HepG2 (cell line): ENCODE data around the gene CARMIL3. TPM values are rescaled to one million over a fixed set of nuclear protein-coding genes. Genes with fewer than 3 reads are reported as not detected.

Experiments used
- CEBPB ChIP-seq: IDR thresholded peaks from 2 replicates; pipeline ENCODE4 v1.6.1; 2011; ENCODE audit warnings: low read depth, low read length, improper control_type of control experiment, borderline replicate concordance
- CREM ChIP-seq, 2 experiments: sonication (generic) in 1 of 2; formaldehyde crosslinking in 1 of 2; IDR thresholded peaks; 2 replicates each; pipeline versions ENCODE4 v1.4.0 to v1.6.1; 2016 to 2020; ENCODE audit warnings: antibody characterized with exemption in 1 of 2, mild to moderate bottlenecking in 1 of 2, missing genetic modification reagents in 1 of 2
- HDAC1 ChIP-seq: sonication (generic); formaldehyde crosslinking; IDR thresholded peaks from 2 replicates; pipeline ENCODE4 v1.5.1; 2020; ENCODE audit warnings: mild to moderate bottlenecking, missing genetic modification reagents
- MAFK ChIP-seq, 2 experiments: IDR thresholded peaks in 1 of 2; conservative IDR thresholded peaks in 1 of 2; 2 replicates each; pipeline ENCODE4 v1.6.1; 2011; ENCODE audit warnings: improper control_type of control experiment in 2 of 2, low read length in 2 of 2
- MBD4 ChIP-seq: IDR thresholded peaks from 2 replicates; pipeline ENCODE4 v1.6.1; 2012; ENCODE audit warnings: low read length, inconsistent platforms, borderline replicate concordance
- NFIC ChIP-seq: IDR thresholded peaks from 2 replicates; pipeline ENCODE4 v1.6.1; 2012; ENCODE audit warnings: mild to moderate bottlenecking, low read length, inconsistent platforms
- PRPF4 ChIP-seq: fragments of 200-400 bp; formaldehyde crosslinking; IDR thresholded peaks from 2 replicates; pipeline ENCODE4 v1.6.1; 2016; ENCODE audit warnings: low read length, low read depth; ENCODE audit not compliant: poor library complexity, severe bottlenecking
- RARA ChIP-seq: IDR thresholded peaks from 2 replicates; pipeline ENCODE4 v1.6.1; 2016; ENCODE audit warnings: missing genetic modification reagents, missing compliant biosample characterization
- SOX5 ChIP-seq: IDR thresholded peaks from 2 replicates; pipeline ENCODE4 v1.6.1; 2016; ENCODE audit warnings: borderline replicate concordance
- ZFP36L2 ChIP-seq: sonication (generic); formaldehyde crosslinking; IDR thresholded peaks from 2 replicates; pipeline ENCODE4 v1.4.0; 2020; ENCODE audit warnings: missing genetic modification reagents
- ZMYM4 ChIP-seq: sonication (generic); formaldehyde crosslinking; IDR thresholded peaks from 2 replicates; pipeline ENCODE4 v1.8.1; 2023; ENCODE audit warnings: mild to moderate bottlenecking, missing genetic modification reagents
- ZNF224 ChIP-seq: sonication (generic); formaldehyde crosslinking; IDR thresholded peaks from 2 replicates; pipeline ENCODE4 v1.5.0; 2020; ENCODE audit warnings: mild to moderate bottlenecking, missing genetic modification reagents
- ZNF232 ChIP-seq: sonication (generic); formaldehyde crosslinking; IDR thresholded peaks from 2 replicates; pipeline ENCODE4 v1.4.0; 2020; ENCODE audit warnings: missing genetic modification reagents, borderline replicate concordance
- polyA plus RNA-seq, 8 experiments: library from polyadenylated mRNA; depleted of rRNA in 3 of 8; stranded (reverse) in 7 of 8; unstranded in 1 of 8; fragments of >200 nt; fragmentation: Illumina TruSeq in 4 of 8; extraction: Trizol in 4 of 8; gene quantifications; 2 replicates each; pipeline versions ENCODE4 v1.2.1 to v1.2.3, GENCODE V29; 2011 to 2016; ENCODE audit warnings: low read depth in 4 of 8, missing spikeins in 1 of 8, mixed read lengths in 1 of 8; ENCODE audit not compliant: insufficient read depth in 1 of 8
- total RNA-seq, 5 experiments: library from RNA; depleted of rRNA; stranded (reverse); fragments of >200 nt; fragmentation: Illumina TruSeq; extraction: Trizol; gene quantifications; 2 replicates each; pipeline ENCODE4 v1.2.3, GENCODE V29; 2016; ENCODE audit warnings: low read depth in 1 of 5
- TF ChIP-seq, protein P1 (sequence below): sonication (generic); formaldehyde crosslinking; IDR thresholded peaks from 2 replicates; pipeline ENCODE4 v1.4.0; 2020; ENCODE audit warnings: missing genetic modification reagents
- TF ChIP-seq, protein P2 (sequence below): sonication (generic); formaldehyde crosslinking; IDR thresholded peaks from 2 replicates; pipeline ENCODE4 v1.5.1; 2020; ENCODE audit warnings: mild to moderate bottlenecking, missing genetic modification reagents
- TF ChIP-seq, protein P3 (sequence below): sonication (generic); formaldehyde crosslinking; IDR thresholded peaks from 2 replicates; pipeline ENCODE4 v1.5.1; 2020; ENCODE audit warnings: mild to moderate bottlenecking, missing genetic modification reagents, moderate library complexity
- TF ChIP-seq, protein P4 (sequence below): sonication (generic); formaldehyde crosslinking; IDR thresholded peaks from 2 replicates; pipeline ENCODE4 v1.4.0; 2020; ENCODE audit warnings: mild to moderate bottlenecking, missing genetic modification reagents
- TF ChIP-seq, protein P5 (sequence below): sonication (generic); formaldehyde crosslinking; IDR thresholded peaks from 2 replicates; pipeline ENCODE4 v1.8.1; 2023; ENCODE audit warnings: mild to moderate bottlenecking, moderate library complexity, missing genetic modification reagents
- TF ChIP-seq, protein P6 (sequence below): IDR thresholded peaks from 2 replicates; pipeline ENCODE4 v1.6.1; 2016; ENCODE audit warnings: mild to moderate bottlenecking, missing biosample characterization, missing genetic modification reagents

Gene CARMIL3
- total and polyA plus RNA-seq, 2 of the 13 experiments (the other 11 are each of a cell fraction or from before 2014, with no cell fraction given): 0.27 to 0.55 TPM

DNA sequence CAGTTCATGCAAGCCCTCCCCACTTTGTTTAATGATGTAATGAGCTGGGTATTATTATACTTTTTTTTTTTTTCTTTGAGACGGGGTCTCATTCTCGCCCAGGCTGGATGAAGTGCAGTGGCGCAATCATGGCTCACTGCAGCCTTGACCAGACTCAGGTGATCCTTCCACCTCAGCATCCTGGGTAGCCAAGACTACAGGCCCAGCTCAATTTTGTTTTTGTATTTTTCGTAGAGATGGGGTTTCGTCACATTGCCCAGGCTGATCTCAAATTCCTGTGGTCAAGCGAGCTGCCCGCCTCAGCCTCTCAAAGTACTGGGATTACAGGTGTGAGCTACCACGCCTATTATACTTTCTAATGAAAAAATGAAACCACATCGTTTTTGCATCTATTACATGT, 58.3 kb downstream of the CARMIL3 start (continued):
- TF ChIP-seq, protein P1, sequence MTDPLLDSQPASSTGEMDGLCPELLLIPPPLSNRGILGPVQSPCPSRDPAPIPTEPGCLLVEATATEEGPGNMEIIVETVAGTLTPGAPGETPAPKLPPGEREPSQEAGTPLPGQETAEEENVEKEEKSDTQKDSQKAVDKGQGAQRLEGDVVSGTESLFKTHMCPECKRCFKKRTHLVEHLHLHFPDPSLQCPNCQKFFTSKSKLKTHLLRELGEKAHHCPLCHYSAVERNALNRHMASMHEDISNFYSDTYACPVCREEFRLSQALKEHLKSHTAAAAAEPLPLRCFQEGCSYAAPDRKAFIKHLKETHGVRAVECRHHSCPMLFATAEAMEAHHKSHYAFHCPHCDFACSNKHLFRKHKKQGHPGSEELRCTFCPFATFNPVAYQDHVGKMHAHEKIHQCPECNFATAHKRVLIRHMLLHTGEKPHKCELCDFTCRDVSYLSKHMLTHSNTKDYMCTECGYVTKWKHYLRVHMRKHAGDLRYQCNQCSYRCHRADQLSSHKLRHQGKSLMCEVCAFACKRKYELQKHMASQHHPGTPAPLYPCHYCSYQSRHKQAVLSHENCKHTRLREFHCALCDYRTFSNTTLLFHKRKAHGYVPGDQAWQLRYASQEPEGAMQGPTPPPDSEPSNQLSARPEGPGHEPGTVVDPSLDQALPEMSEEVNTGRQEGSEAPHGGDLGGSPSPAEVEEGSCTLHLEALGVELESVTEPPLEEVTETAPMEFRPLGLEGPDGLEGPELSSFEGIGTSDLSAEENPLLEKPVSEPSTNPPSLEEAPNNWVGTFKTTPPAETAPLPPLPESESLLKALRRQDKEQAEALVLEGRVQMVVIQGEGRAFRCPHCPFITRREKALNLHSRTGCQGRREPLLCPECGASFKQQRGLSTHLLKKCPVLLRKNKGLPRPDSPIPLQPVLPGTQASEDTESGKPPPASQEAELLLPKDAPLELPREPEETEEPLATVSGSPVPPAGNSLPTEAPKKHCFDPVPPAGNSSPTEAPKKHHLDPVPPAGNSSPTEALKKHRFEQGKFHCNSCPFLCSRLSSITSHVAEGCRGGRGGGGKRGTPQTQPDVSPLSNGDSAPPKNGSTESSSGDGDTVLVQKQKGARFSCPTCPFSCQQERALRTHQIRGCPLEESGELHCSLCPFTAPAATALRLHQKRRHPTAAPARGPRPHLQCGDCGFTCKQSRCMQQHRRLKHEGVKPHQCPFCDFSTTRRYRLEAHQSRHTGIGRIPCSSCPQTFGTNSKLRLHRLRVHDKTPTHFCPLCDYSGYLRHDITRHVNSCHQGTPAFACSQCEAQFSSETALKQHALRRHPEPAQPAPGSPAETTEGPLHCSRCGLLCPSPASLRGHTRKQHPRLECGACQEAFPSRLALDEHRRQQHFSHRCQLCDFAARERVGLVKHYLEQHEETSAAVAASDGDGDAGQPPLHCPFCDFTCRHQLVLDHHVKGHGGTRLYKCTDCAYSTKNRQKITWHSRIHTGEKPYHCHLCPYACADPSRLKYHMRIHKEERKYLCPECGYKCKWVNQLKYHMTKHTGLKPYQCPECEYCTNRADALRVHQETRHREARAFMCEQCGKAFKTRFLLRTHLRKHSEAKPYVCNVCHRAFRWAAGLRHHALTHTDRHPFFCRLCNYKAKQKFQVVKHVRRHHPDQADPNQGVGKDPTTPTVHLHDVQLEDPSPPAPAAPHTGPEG (CRISPR knock-in tag): no peak
- no peak for TF ChIP-seq MBD4
- TF ChIP-seq, protein P2, sequence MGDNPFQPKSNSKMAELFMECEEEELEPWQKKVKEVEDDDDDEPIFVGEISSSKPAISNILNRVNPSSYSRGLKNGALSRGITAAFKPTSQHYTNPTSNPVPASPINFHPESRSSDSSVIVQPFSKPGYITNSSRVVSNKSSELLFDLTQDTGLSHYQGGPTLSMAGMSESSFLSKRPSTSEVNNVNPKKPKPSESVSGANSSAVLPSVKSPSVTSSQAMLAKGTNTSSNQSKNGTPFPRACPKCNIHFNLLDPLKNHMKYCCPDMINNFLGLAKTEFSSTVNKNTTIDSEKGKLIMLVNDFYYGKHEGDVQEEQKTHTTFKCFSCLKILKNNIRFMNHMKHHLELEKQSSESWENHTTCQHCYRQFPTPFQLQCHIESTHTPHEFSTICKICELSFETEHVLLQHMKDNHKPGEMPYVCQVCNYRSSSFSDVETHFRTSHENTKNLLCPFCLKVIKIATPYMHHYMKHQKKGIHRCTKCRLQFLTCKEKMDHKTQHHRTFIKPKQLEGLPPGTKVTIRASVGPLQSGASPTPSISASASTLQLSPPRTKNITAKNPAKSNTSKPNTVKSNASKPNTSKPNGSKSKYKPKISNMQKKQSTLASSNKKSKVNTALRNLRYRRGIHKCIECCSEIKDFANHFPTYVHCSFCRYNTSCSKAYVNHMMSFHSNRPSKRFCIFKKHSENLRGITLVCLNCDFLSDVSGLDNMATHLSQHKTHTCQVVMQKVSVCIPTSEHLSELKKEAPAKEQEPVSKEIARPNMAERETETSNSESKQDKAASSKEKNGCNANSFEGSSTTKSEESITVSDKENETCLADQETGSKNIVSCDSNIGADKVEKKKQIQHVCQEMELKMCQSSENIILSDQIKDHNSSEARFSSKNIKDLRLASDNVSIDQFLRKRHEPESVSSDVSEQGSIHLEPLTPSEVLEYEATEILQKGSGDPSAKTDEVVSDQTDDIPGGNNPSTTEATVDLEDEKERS: no peak
- TF ChIP-seq, protein P3, sequence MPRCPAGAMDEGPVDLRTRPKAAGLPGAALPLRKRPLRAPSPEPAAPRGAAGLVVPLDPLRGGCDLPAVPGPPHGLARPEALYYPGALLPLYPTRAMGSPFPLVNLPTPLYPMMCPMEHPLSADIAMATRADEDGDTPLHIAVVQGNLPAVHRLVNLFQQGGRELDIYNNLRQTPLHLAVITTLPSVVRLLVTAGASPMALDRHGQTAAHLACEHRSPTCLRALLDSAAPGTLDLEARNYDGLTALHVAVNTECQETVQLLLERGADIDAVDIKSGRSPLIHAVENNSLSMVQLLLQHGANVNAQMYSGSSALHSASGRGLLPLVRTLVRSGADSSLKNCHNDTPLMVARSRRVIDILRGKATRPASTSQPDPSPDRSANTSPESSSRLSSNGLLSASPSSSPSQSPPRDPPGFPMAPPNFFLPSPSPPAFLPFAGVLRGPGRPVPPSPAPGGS (CRISPR knock-in tag): no peak
- no peak for TF ChIP-seq NFIC
- TF ChIP-seq ZNF224: no peak
- TF ChIP-seq SOX5: no peak
- TF ChIP-seq ZNF232 (CRISPR knock-in tag): no peak
- TF ChIP-seq CREM (IDR thresholded peaks at IDR 0.05): no peak
- TF ChIP-seq CREM (CRISPR knock-in tag; IDR thresholded peaks at IDR 0.05): no peak
- TF ChIP-seq ZMYM4 (CRISPR knock-in tag): 0 out of 2 replicates have a peak, but pooled peaks have one; percentile 25
- 0 out of 2 replicates have a peak, but pooled peaks have one; percentile 19 for TF ChIP-seq RARA (CRISPR knock-in tag)
- TF ChIP-seq ZFP36L2: no peak
- TF ChIP-seq, protein P4, sequence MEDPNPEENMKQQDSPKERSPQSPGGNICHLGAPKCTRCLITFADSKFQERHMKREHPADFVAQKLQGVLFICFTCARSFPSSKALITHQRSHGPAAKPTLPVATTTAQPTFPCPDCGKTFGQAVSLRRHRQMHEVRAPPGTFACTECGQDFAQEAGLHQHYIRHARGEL (CRISPR knock-in tag): no peak
- TF ChIP-seq CEBPB: peak; percentile 82
- TF ChIP-seq PRPF4: no peak
- TF ChIP-seq, protein P5, sequence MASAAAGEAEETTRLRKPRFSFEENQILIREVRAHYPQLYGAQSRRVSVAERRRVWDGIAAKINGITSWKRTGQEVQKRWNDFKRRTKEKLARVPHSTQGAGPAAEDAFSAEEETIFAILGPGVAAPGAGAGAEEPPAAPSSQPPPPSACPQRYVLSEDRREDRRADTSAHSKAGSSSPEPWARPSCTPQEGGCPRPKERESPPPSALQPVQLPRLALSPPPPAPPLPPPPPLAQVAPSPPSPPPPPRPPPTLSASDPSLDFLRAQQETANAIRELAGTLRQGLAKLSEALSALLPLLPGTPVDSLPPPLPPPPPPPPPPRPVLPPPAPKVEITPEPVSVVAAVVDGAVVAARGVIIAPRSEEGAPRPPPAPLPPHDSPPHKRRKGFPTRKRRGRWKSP: no peak
- no peak for TF ChIP-seq MAFK (conservative IDR thresholded peaks at IDR 0.05 in 1 of 2, IDR thresholded peaks at IDR 0.05 in 1 of 2; ENCODE audit: low read length in 2 of 2)
- TF ChIP-seq, protein P6, sequence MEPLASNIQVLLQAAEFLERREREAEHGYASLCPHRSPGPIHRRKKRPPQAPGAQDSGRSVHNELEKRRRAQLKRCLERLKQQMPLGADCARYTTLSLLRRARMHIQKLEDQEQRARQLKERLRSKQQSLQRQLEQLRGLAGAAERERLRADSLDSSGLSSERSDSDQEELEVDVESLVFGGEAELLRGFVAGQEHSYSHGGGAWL: no peak
- TF ChIP-seq HDAC1: no peak
